GM12801 (cell line): ENCODE results near the gene FLNC.

Experiments
- TF ChIP-seq, protein P1 (sequence below): IDR thresholded peaks from one replicate; pipeline ENCODE4 v1.5.1; 2011; ENCODE audit warnings: control low read depth; ENCODE audit not compliant: insufficient read length; ENCODE audit errors: extremely low read depth

FLNC gene

DNA sequence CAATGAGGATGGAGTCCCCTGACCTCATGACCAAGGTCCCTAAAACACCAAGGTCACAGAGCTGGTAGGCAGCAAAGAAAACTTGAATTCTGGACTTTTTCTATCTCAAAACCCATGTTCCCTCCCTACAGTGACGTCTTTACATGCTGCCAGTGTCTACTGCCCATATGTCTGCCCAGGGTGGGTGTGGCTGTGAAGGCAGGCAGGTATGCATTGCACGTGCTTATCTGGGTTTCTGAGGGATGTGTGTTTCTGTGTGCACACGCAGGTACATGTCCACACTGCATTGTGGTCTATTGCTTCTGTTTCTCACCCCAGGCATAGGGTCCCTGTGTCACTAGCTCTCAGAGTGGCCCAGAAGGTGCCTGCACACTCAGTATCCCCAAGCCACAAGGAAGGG is 45.9 kb downstream of the FLNC start:
- TF ChIP-seq, protein P1, sequence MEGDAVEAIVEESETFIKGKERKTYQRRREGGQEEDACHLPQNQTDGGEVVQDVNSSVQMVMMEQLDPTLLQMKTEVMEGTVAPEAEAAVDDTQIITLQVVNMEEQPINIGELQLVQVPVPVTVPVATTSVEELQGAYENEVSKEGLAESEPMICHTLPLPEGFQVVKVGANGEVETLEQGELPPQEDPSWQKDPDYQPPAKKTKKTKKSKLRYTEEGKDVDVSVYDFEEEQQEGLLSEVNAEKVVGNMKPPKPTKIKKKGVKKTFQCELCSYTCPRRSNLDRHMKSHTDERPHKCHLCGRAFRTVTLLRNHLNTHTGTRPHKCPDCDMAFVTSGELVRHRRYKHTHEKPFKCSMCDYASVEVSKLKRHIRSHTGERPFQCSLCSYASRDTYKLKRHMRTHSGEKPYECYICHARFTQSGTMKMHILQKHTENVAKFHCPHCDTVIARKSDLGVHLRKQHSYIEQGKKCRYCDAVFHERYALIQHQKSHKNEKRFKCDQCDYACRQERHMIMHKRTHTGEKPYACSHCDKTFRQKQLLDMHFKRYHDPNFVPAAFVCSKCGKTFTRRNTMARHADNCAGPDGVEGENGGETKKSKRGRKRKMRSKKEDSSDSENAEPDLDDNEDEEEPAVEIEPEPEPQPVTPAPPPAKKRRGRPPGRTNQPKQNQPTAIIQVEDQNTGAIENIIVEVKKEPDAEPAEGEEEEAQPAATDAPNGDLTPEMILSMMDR: no peak

DNA sequence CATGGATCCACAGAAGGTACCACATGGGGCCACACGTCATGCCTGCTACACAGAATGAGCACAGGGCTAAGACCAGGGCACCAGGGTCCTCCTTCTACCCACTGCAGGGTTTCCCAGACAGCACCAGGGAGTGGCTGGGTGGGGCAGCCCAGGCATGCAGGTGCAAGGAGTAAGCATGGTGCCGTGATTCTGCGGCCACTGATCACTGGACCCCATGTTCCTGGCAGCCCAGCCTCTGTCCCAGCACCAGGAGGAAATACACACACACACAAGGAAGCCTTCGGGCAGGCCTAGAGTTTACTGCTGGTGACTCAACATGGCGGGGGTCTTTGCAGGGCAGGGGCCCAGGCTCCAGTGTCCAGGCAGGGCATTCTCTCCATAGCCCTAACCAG is 46.4 kb downstream of the FLNC start:
- TF ChIP-seq, protein P1: no peak

DNA sequence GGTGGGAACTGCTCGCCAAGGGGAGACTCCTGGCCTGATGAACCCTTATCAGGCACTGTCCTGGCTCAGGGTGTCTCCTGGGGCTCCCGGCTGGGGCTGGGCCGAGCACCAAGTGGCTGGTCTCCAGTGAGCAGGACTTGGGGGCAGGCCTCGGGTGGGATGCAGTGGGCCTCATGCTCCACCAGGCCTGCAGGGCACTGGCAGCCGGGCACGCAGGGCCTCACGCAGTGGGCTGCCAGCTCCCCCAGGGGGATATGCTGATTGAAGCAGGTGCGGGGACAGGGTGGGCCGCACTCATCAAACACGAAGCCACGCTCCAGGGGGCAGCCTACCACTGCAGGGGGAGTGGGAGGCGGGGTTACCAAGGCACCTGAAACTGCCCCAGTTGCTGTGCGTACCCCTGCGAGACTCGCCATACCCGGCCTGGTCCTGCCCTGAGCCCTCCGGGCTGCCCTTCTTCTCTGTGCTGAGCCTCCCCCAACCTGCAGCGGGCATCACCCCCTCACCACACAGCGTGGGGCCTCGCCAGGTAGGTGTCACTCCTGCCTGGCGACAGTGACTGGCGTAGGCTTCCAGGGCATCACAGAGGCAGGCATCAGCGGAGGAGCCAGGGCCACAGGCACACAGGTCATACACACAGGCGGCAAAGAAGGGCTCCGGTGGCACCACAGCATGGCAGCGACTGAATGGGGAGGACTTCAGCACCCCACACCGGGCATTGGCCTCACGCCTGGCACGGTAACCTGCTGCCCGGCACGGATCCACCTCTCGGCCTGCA is 47.0 kb downstream of the FLNC start:
- TF ChIP-seq, protein P1: no peak

DNA sequence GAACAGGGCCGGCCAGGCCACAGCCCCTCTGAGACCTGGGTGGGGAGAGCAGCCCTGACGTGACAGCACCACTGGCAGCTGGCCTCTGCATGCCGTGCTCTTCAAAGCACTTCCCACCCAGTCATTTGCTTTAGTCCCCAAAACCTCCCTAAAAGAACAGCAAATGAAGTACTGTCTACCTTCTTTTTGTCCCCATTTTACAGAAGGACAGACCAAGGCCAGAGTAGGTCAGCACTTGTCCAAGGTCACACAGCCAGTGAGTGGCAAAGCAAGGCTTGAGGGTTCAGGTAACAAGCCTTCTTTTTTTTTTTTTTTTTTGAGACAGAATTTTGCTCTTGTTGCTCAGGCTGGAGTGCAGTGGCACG is 47.5 kb downstream of the FLNC start:
- TF ChIP-seq, protein P1: no peak

DNA sequence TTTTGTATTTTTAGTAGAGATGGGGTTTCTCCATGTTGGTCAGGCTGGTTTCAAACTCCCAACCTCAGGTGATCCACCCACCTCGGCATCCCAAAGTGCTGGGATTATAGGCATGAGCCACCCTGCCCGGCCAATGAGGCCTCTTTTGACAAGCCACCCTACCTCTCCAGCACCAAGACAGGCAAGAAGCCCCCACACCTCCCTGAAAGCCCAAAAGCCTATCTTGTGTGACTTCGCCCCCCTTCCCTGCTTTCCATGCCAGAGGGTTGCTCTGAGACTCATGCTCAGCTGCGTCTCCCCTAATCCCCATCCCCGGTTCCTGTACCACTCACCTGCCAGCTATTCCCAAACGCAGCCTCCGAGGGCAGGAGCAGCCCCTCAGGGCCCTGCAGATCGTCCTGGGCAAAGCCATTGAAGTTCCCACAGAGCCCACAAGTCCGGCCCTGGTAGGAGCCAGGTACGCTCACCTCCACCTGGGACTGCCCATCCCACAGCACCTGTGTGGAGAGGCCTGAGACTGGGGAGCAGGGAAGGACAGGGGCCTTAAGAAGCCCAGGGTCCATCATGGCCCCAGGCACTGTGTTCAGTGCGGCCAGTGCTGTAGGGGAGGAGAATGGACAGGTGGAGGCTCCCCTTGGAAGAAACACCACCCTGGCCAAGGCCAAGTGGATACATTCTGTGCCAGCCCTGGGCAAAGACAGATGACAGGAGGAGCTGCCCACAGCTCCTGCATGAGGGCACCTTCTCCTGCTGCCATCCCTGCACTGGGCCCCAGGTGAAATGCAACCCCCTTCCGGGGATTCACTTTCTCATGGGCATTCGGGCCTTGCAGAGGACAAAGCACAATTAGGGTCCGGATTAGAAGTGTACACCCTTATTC is 48.3 kb downstream of the FLNC start:
- TF ChIP-seq, protein P1: no peak

DNA sequence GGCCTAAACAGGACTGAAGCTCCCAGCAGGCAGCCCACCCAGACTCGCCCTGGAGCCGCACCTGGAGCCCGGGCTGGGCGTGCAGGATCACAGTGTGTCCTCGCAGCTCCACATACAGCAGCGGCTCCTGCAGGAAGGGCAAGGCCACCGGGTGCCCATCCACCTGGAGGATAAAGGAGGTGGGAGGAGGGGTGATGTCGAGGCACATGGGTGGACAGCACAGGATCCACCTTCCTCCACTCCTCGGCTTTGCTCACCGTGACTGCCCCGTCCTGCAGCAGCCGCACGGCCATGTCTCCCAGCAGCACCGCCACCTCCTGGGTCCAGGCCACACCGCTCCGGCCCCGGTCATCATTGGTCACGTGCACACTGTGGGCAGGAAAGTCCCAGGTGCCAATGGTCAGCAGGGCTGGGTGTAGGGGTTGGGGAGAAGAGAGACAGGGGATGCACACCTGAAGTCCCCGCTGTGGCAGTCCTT is 49.3 kb downstream of the FLNC start:
- TF ChIP-seq, protein P1: no peak

DNA sequence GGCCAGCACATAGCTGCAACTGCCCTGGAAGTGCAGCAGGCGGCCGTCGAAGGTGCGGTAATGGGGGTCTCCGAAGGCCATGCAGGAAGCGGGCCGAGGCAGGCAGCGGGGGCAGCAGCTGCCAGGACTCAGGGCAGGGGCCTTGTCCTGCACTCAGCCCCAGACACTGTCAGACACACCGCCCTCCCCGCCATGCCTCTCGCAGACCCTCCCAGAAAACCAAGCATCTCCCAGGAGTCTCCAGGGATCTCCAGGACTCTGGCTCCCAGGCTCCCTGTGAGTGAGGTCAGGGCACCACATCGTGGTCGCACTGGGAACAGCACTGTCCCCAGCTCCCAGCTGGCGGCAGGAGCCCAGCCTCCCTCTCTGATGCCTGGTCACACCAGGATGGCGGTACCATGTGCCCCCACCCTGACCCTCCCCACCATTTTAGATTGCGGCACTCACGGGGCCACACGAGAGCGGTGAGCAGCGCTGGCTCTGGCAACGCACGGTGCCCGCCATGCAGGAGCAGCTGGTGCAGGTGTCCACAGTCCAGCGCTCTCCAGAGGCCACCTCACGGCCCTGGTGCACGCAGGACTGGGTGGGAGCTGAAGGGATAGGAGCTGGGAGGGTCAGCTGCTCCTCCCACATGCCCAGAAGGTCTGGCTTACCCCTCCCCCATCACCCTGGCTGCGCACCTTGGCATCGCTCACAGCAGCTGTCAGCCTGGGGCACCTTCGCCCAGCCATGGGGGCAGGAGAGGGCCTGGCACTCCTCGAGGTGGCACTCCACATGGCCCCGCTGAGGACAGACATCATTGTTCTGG is 49.9 kb downstream of the FLNC start:
- TF ChIP-seq, protein P1: no peak
